Fibroblast of the conjunctiva (primary cell): Measurements from ENCODE around the gene IL12RB1.
"Not testable (repeated sequence)": the region's sequence is repeated elsewhere in the genome, so short reads cannot be mapped to it uniquely, and the experiment has no call there.

Experiments used
- DNase-seq: peaks from one replicate; pipeline ENCODE4 v3.0.0-alpha.2; 2010; ENCODE audit warnings: low read depth

The IL12RB1 gene

GRCh38 chr19:18045307-18046050 lies 41.3 kb downstream of the IL12RB1 start:
- DNase-seq = no peak

GRCh38 chr19:18044825-18045304 lies 41.9 kb downstream of the IL12RB1 start:
- no peak for DNase-seq

- no peak for DNase-seq
These were observed 43.1 kb downstream of the IL12RB1 start for GRCh38 chr19:18043676-18044075.

GRCh38 chr19:18041054-18041453 lies 45.7 kb downstream of the IL12RB1 start:
- no peak for DNase-seq

GRCh38 chr19:18032102-18032501 lies 54.6 kb downstream of the IL12RB1 start:
- DNase-seq = not testable (repeated sequence)

GRCh38 chr19:18031401-18031800 lies 55.3 kb downstream of the IL12RB1 start:
- DNase-seq = not testable (repeated sequence)

GRCh38 chr19:18029617-18030338 lies 57.0 kb downstream of the IL12RB1 start:
- no peak for DNase-seq

GRCh38 chr19:18027151-18027550 lies 59.6 kb downstream of the IL12RB1 start:
- no peak for DNase-seq

GRCh38 chr19:18023622-18024251 lies 63.0 kb downstream of the IL12RB1 start:
- no peak for DNase-seq

GRCh38 chr19:18021121-18021755 lies 65.5 kb downstream of the IL12RB1 start:
- no peak for DNase-seq

- DNase-seq = no peak
These were observed 66.3 kb downstream of the IL12RB1 start for GRCh38 chr19:18020212-18021085.

- no peak for DNase-seq
These were observed 69.3 kb downstream of the IL12RB1 start for GRCh38 chr19:18017275-18018083.

GRCh38 chr19:18016209-18016910 lies 70.4 kb downstream of the IL12RB1 start:
- no peak for DNase-seq

GRCh38 chr19:18014197-18014596 lies 72.5 kb downstream of the IL12RB1 start:
- no peak for DNase-seq

GRCh38 chr19:18013210-18014111 lies 73.3 kb downstream of the IL12RB1 start:
- no peak for DNase-seq

- no peak for DNase-seq
These were observed 76.6 kb downstream of the IL12RB1 start for GRCh38 chr19:18010149-18010548.

- DNase-seq = no peak
These were observed 77.2 kb downstream of the IL12RB1 start for GRCh38 chr19:18009412-18010066.
